OCI-LY3 (cell line): ENCODE measurements around the gene UNC45A.

ENCODE experiments used
- H2AFZ ChIP-seq: fragments of 200-600, 300-600 bp; shearing (Covaris generic); 2 replicates; pipeline ENCODE4 v1.6.0; 2014; ENCODE audit warnings: antibody characterized with exemption, low read depth, low read length
- H3K27ac ChIP-seq: fragments of 200-600, 300-600 bp; sonication (generic); 2 replicates; pipeline ENCODE4 v1.5.1; 2014; ENCODE audit warnings: mild to moderate bottlenecking, low read length, moderate library complexity, mixed read lengths
- H3K27me3 ChIP-seq: fragments of 200-600, 300-600 bp; sonication (generic); 2 replicates; pipeline ENCODE4 v1.6.1; 2014; ENCODE audit warnings: low read depth, low read length, mixed read lengths
- H3K36me3 ChIP-seq: fragments of 200-600, 300-600 bp; sonication (generic); replicated peaks from 2 replicates; pipeline ENCODE3; 2014; ENCODE audit warnings: low read depth, low read length, mixed read lengths
- H3K4me1 ChIP-seq: fragments of 300-600, 200-600 bp; sonication (generic); 2 replicates; pipeline ENCODE4 v1.6.1; 2014; ENCODE audit warnings: low read length, mixed read lengths
- H3K4me2 ChIP-seq: fragments of 200-600, 300-600 bp; sonication (generic); 2 replicates; pipeline ENCODE4 v1.6.1; 2014; ENCODE audit warnings: low read length, mixed read lengths
- H3K4me3 ChIP-seq: fragments of 300-600, 200-600 bp; sonication (generic); 2 replicates; pipeline ENCODE4 v1.5.1; 2014; ENCODE audit warnings: antibody characterized with exemption, mild to moderate bottlenecking, low read length, moderate library complexity
- H3K79me2 ChIP-seq: fragments of 300-600, 200-600 bp; shearing (Covaris generic); 2 replicates; pipeline ENCODE4 v1.6.1; 2014; ENCODE audit warnings: mild to moderate bottlenecking, low read length, mixed read lengths
- H3K9ac ChIP-seq: fragments of 300-600, 200-600 bp; shearing (Covaris generic); 2 replicates; pipeline ENCODE4 v1.6.0; 2014; ENCODE audit warnings: mild to moderate bottlenecking, low read length, moderate library complexity
- H3K9me3 ChIP-seq: fragments of 200-600, 300-600 bp; shearing (Covaris generic); 2 replicates; pipeline ENCODE4 v1.6.1; 2014; ENCODE audit warnings: low read length, mixed read lengths; ENCODE audit not compliant: insufficient read depth
- H4K20me1 ChIP-seq: fragments of 200-600, 300-600 bp; sonication (generic); 2 replicates; pipeline ENCODE4 v1.6.1; 2016; ENCODE audit warnings: low read length, mixed read lengths; ENCODE audit not compliant: insufficient read depth
- EZH2phosphoT487 ChIP-seq: fragments of 200-600 bp; shearing (Covaris generic); IDR thresholded peaks from 2 replicates; pipeline ENCODE4 v1.6.1; 2018; ENCODE audit warnings: antibody characterized with exemption, mixed run types, low read depth
- TF ChIP-seq, protein P1 (sequence below): fragments of 200-600, 300-600 bp; sonication (generic); IDR thresholded peaks from 2 replicates; pipeline ENCODE4 v1.5.1; 2014; ENCODE audit warnings: antibody characterized with exemption, low read length, low read depth

The UNC45A gene

GRCh38 chr15:90931575-90931827 lies 3.6 kb upstream of the UNC45A start:
- peak overlapping the region; percentile 94 for H3K9ac ChIP-seq

GRCh38 chr15:90931828-90932659 lies 3.0 kb upstream of the UNC45A start, which contains the start of gene HDDC3:
TSS of gene HDDC3 (minus strand) at chr15:90932549. CDS start at chr15:90932540, 9 bp downstream.
- Histone ChIP-seq H3K4me2 (peak within 1 kb of the TSS; percentile 97), H3K9ac (peak within 1 kb of the TSS; percentile 94), H3K36me3 (peaks cover 3% of the 10 kb centered on the region), H3K4me1 (peaks cover 50% of the 10 kb centered on the region), H3K27me3 (no peaks in the 10 kb centered on the region), H3K27ac (peak within 1 kb of the TSS; percentile 68), H3K4me3 (peak within 1 kb of the TSS; percentile 91), H2AFZ (peak within 1 kb of the TSS; percentile 91), H3K9me3 (no peaks in the 10 kb centered on the region), H3K79me2 (peaks cover 12% of the 10 kb centered on the region), H4K20me1 (peaks cover 3% of the 10 kb centered on the region; the same call in 1 of the 2 replicates)
- TF ChIP-seq, protein P1, sequence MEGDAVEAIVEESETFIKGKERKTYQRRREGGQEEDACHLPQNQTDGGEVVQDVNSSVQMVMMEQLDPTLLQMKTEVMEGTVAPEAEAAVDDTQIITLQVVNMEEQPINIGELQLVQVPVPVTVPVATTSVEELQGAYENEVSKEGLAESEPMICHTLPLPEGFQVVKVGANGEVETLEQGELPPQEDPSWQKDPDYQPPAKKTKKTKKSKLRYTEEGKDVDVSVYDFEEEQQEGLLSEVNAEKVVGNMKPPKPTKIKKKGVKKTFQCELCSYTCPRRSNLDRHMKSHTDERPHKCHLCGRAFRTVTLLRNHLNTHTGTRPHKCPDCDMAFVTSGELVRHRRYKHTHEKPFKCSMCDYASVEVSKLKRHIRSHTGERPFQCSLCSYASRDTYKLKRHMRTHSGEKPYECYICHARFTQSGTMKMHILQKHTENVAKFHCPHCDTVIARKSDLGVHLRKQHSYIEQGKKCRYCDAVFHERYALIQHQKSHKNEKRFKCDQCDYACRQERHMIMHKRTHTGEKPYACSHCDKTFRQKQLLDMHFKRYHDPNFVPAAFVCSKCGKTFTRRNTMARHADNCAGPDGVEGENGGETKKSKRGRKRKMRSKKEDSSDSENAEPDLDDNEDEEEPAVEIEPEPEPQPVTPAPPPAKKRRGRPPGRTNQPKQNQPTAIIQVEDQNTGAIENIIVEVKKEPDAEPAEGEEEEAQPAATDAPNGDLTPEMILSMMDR, result peak; percentile 93
- no peak for TF ChIP-seq EZH2phosphoT487

More at GRCh38 chr15:90931575-90931827, 3.6 kb upstream of the UNC45A start:
- Histone ChIP-seq H3K4me3 (peak overlapping the region; percentile 91), H3K4me1 (peaks cover 50% of the 10 kb centered on the region), H3K36me3 (no peaks in the 10 kb centered on the region), H3K4me2 (peak overlapping the region; percentile 97), H4K20me1 (peaks cover 3% of the 10 kb centered on the region; the same call in 1 of the 2 replicates), H2AFZ (no peak overlapping the region), H3K27ac (peak overlapping the region; percentile 68), H3K9me3 (no peaks in the 10 kb centered on the region), H3K79me2 (peaks cover 12% of the 10 kb centered on the region), H3K27me3 (no peaks in the 10 kb centered on the region)
- TF ChIP-seq EZH2phosphoT487, result no peak
- TF ChIP-seq, protein P1, result no peak

DNA sequence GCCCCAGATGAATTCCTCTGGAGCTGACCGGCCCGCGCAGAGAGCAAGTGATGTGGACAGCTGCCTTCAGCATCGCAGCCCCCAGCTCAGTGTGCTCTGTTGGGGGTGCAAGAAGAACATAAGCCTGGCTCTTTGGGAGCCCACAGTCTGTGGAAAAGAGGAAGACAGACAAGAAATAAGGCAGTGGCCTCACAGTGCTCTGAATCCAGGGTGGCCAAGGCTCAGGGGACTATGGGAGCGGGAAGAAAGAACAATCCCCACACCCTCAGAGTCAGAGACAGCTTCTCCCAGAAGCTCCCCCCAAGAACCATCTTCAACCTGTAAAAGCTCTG lies 2.5 kb upstream of the UNC45A start:
- peaks cover 50% of the 10 kb centered on the region for H3K4me1 ChIP-seq
- H3K4me2 ChIP-seq, result peak overlapping the region; percentile 97
- peak overlapping the region; percentile 91 for H3K4me3 ChIP-seq

GRCh38 chr15:90933301-90933700 lies 1.8 kb upstream of the UNC45A start:
- Histone ChIP-seq H3K9ac (no peak overlapping the region), H2AFZ (no peak overlapping the region), H3K4me2 (no peak overlapping the region), H3K79me2 (peaks cover 12% of the 10 kb centered on the region), H3K9me3 (no peaks in the 10 kb centered on the region), H3K4me3 (no peak overlapping the region), H3K27ac (no peak overlapping the region), H3K36me3 (peaks cover 6% of the 10 kb centered on the region), H4K20me1 (peaks cover 3% of the 10 kb centered on the region; the same call in 1 of the 2 replicates), H3K27me3 (no peaks in the 10 kb centered on the region), H3K4me1 (peaks cover 46% of the 10 kb centered on the region)
- TF ChIP-seq EZH2phosphoT487, result no peak
- TF ChIP-seq, protein P1, result no peak

More for the DNA sequence above, 2.5 kb upstream of the UNC45A start:
- H3K27ac ChIP-seq, result no peak overlapping the region
- TF ChIP-seq EZH2phosphoT487, result no peak
- TF ChIP-seq, protein P1, result no peak
- H3K27me3 ChIP-seq, result no peaks in the 10 kb centered on the region
- peak overlapping the region; percentile 94; the same call in 1 of the 2 replicates for H3K9ac ChIP-seq
- peaks cover 3% of the 10 kb centered on the region for H3K36me3 ChIP-seq
- peak overlapping the region; percentile 77 for H2AFZ ChIP-seq
- H3K79me2 ChIP-seq, result peaks cover 12% of the 10 kb centered on the region
- no peaks in the 10 kb centered on the region for H3K9me3 ChIP-seq
- peaks cover 3% of the 10 kb centered on the region; the same call in 1 of the 2 replicates for H4K20me1 ChIP-seq
